Activated CD4-positive, alpha-beta T cell treated with anti-CD3 and anti-CD28 coated beads, Interleukin-2, amount 10 ng/mL, durations not matched to agents 24 days and 14 days (primary cell): ENCODE results near the gene KCNMB2. TPM values are rescaled to one million over a fixed set of nuclear protein-coding genes. Genes with fewer than 3 reads are reported as not detected.
"Not testable (repeated sequence)": the region's sequence is repeated elsewhere in the genome, so short reads cannot be mapped to it uniquely, and the experiment has no call there.

Experiments used
- DNase-seq: peaks from one replicate; pipeline ENCODE4 v3.0.0; 2022
- H3K27ac Mint-ChIP-seq: one replicate; pipeline ENCODE4 v1.8.0; 2022; ENCODE audit warnings: mild to moderate bottlenecking, mixed read lengths
- H3K27me3 Mint-ChIP-seq: one replicate; pipeline ENCODE4 v1.8.0; 2022; ENCODE audit warnings: mixed read lengths
- H3K36me3 Mint-ChIP-seq: one replicate; pipeline ENCODE4 v1.8.0; 2022; ENCODE audit warnings: low read depth, mild to moderate bottlenecking, mixed read lengths
- H3K4me1 Mint-ChIP-seq: one replicate; pipeline ENCODE4 v1.8.0; 2021; ENCODE audit warnings: mixed read lengths
- H3K4me3 Mint-ChIP-seq: one replicate; pipeline ENCODE4 v1.8.0; 2022; ENCODE audit warnings: mild to moderate bottlenecking, moderate library complexity, mixed read lengths
- H3K9me3 Mint-ChIP-seq: one replicate; pipeline ENCODE4 v1.8.0; 2021; ENCODE audit warnings: mixed read lengths
- intact Hi-C: fragments of 100-400 bp; cut with micrococcal nuclease; formaldehyde crosslinking; loops from one replicate; pipeline ENCODE4 v1.15.1; 2023
- total RNA-seq: library from RNA; stranded (reverse); gene quantifications from 2 replicates; pipeline ENCODE4 v1.2.3, GENCODE V29; 2022

The KCNMB2 gene
- total RNA-seq, 1 donor from 2014 or later = not detected

DNA sequence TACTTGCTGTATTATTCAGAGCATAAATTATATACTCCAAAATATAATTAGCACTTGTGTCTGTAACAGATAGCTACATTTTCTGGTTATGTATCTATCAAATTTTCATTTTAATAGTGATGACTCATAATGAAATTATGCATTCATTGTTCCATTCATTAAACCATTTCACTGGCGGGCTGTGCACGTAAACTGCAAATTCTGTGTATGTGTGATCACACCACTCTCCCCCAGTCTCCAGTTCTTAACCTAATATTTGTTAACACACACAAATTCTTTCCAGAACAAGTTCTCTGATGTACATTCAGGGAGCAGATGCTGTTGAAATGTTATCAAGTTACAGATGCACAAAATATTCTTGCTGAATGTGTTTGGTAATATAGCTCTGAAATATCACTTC lies 3.8 kb upstream of the KCNMB2 start:
- H3K36me3 Mint-ChIP-seq = no peaks in the 10 kb centered on the region
- H3K4me1 Mint-ChIP-seq = no peaks in the 10 kb centered on the region
- no peaks in the 10 kb centered on the region for H3K9me3 Mint-ChIP-seq
- intact Hi-C loops = no loop called here
- peaks cover 17% of the 10 kb centered on the region for H3K27me3 Mint-ChIP-seq
- H3K27ac Mint-ChIP-seq = no peak overlapping the region
- DNase-seq = no peak
- no peak overlapping the region for H3K4me3 Mint-ChIP-seq

DNA sequence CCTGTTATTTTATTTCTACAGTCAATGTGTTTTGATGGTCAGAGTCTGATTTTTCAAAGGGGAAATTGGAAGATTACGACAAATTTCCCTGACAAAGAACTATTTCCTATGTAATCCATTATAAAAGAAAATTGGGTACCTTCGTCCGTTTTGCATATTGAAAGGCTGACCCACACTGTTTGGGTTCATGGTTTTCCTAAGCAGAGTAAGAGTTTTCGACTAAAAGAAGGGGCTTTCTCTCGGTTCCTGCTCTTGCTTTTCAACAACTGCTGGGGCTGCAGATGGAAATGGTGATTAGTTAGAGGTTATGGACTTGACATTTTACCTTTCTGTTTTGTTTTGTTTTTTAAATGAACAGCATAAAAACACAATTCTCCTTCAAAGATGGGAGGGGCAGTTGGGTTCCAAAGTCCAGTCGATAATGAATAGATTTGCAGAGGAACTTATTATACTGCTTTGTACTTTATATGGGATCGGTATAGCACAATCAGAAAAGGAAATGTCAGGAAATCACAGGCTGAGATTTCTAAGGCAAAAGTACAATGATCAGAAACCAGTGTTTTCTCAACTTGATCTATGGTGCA lies 978 bp downstream of the KCNMB2 start:
- Mint-ChIP-seq H3K4me3 (no peak overlapping the region), H3K36me3 (no peaks in the 10 kb centered on the region), H3K27me3 (peaks cover 17% of the 10 kb centered on the region), H3K4me1 (no peaks in the 10 kb centered on the region), H3K27ac (no peak overlapping the region), H3K9me3 (no peaks in the 10 kb centered on the region)
- intact Hi-C loops = no loop called here
- DNase-seq = no peak

DNA sequence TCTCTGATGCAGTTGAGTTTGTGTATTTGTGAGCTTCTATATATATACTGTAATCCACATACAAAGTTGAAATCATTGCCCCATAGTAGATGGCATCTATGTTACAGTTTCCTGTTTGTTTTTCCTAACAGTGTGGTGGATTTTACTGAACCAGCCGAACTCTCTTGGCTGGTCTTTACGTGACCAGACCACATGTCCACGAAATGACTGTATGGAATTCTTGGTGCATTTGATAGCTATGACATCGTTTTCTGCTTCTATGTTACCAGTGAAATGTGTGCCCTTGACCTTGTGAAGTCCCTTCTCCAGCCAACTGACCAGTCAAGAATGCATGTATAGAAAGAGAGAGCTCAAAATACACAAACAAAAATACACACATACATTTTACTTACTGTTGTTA lies 1.8 kb downstream of the KCNMB2 start:
- Mint-ChIP-seq H3K4me1 (no peaks in the 10 kb centered on the region), H3K36me3 (no peaks in the 10 kb centered on the region), H3K9me3 (no peaks in the 10 kb centered on the region), H3K27ac (no peak overlapping the region), H3K27me3 (peaks cover 15% of the 10 kb centered on the region), H3K4me3 (no peak overlapping the region)
- intact Hi-C loops = no loop called here
- DNase-seq = no peak

DNA sequence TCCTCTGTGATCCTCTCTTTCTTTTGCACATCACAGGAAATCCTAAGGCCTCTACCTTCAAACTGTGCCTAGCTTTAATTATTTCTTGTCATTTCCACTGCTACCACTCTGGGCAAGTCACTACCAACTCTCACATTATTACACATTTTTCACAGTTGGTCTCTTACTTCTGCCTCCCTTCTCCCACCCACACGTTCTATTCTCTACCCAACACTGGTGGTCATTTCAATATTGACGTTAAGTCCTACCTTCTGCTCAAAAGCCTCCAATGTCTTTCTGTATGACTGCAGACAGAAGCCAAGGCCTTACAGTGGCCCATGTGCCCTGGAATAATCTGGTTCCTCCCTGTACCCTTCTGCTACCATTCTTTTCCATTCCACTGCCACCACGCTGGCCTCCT lies 3.9 kb downstream of the KCNMB2 start:
- no peak for DNase-seq
- intact Hi-C loops = no loop called here
- Mint-ChIP-seq H3K27me3 (peaks cover 15% of the 10 kb centered on the region), H3K36me3 (no peaks in the 10 kb centered on the region), H3K4me1 (no peaks in the 10 kb centered on the region), H3K9me3 (no peaks in the 10 kb centered on the region), H3K27ac (no peak overlapping the region), H3K4me3 (no peak overlapping the region)

DNA sequence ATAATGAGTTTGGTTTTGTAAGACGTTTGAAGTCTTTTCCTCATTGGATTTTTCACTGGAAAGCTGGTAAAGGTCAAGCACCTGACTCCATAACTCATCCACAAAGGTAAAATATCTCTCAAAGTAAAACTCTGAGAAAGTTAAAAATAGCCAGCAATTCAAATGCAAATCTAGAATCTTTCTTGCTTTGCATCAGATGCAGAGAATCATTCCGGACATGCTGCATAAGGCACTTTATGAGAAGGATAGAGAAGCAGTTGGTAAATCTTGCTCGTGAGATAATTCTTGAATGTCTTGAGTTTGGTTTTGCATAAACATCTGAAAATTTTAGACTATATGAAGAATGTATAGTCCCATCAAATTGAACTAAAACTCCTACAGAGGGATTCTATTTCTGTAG lies 9.1 kb downstream of the KCNMB2 start:
- Mint-ChIP-seq H3K27me3 (no peaks in the 10 kb centered on the region), H3K9me3 (no peaks in the 10 kb centered on the region), H3K4me1 (no peaks in the 10 kb centered on the region), H3K4me3 (no peak overlapping the region), H3K27ac (no peak overlapping the region), H3K36me3 (no peaks in the 10 kb centered on the region)
- no peak for DNase-seq
- intact Hi-C loops = no loop called here

DNA sequence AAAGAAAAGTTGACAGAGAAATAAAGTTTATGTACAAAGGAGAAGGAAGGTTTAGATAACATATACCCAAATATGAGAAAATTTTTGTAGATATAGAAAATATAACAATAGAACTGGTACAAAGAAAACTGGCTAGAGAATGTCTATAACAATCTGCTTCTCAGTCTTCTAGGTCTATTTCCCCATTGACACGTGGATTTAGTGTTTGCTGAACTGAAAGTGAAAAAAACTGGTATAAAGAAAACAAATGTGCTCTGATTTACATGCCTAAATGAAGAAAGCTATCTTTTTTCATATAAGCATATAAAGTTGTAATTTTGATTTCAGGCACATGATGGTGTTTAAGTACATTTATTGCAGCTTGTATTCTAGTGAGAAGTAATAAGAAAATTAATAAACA lies 9.8 kb downstream of the KCNMB2 start:
- DNase-seq = no peak
- Mint-ChIP-seq H3K27ac (no peak overlapping the region), H3K4me3 (no peak overlapping the region), H3K27me3 (no peaks in the 10 kb centered on the region), H3K4me1 (no peaks in the 10 kb centered on the region), H3K36me3 (no peaks in the 10 kb centered on the region), H3K9me3 (no peaks in the 10 kb centered on the region)
- intact Hi-C loops = no loop called here

DNA sequence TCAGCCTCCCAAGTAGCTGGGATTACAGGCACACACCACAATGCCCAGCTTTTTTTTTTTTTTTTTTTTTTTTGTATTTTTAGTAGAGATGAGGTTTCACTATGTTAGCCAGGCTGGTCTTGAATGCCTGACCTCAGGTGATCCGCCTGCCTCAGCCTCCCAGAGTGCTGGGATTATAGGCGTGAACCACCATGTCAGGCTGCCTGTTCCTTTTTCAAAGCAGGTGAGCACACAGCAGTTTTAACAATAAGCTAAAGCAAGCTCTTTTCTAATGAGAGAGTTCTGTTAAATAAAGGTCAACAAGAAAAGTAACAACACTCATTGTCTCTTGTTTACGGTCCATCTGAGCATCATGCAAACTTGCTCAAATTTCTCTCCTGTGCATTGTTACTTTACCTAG lies 13.2 kb downstream of the KCNMB2 start:
- H3K36me3 Mint-ChIP-seq, H3K4me3 Mint-ChIP-seq, H3K27ac Mint-ChIP-seq, intact Hi-C loops, DNase-seq, H3K9me3 Mint-ChIP-seq, H3K4me1 Mint-ChIP-seq, H3K27me3 Mint-ChIP-seq: not testable (repeated sequence)

DNA sequence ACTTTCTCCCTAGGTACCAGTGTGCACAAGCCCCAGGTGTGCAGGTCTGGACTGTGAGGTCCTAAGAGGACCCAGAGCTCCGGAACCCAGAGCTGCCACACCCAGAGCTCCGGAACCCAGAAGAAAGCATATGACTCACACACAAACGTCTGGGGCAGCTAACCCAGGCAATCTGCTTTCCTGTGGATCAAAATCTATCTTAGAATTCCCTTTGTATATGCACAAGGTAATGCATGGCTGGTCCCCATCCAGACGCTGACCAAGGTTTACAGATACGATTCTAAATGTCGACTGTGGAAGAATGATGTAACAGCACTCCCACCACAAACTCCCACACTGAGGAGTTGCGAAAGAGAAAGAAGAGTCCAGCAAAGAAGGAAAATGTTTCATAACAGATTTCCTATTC lies 15.7 kb downstream of the KCNMB2 start:
- Mint-ChIP-seq H3K36me3 (no peaks in the 10 kb centered on the region), H3K4me3 (no peak overlapping the region), H3K27ac (no peak overlapping the region), H3K4me1 (no peaks in the 10 kb centered on the region), H3K9me3 (no peaks in the 10 kb centered on the region), H3K27me3 (no peaks in the 10 kb centered on the region)
- DNase-seq = no peak
- intact Hi-C loops = no loop called here

DNA sequence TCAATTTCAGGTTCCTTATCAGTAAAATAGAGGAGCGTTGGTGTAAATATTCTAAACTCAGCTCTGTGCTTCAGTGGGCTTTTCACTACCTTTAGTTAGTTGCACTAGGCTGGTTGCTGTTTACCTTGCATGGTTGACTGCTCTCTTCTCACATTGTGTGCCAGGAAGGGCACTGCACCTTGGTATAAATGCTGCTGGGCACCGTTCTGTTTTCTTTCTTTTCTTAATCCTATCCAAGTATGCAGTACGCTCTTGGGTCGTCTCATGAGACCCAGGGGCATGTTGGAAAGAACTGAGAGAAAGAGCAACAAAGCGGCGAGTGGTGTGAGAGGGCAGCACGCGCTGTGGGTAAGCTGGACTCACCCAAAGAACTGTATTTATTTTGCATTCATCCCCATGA lies 22.4 kb downstream of the KCNMB2 start:
- Mint-ChIP-seq H3K27me3 (no peaks in the 10 kb centered on the region), H3K4me3 (no peak overlapping the region), H3K27ac (no peak overlapping the region), H3K4me1 (no peaks in the 10 kb centered on the region), H3K9me3 (no peaks in the 10 kb centered on the region), H3K36me3 (no peaks in the 10 kb centered on the region)
- intact Hi-C loops = no loop called here
- no peak for DNase-seq

DNA sequence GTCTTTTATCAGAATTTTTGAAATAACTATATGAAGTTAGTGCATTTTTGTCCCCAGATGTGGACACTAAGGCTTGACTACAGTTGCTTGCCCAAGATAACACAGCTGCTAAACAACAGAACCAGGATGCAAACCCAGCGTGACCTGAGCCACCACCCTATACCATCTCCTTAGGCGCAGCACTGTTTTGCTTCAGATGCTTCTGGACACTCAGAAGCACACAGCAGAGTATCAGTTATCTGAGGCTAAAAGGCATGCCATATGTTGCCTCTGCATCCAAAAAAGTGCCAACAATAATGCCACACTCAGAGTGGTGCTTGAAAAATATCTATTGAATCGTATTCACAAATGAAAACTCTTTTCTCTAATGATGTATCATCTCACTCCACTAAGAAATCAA lies 24.5 kb downstream of the KCNMB2 start:
- H3K4me3 Mint-ChIP-seq = no peak overlapping the region
- H3K4me1 Mint-ChIP-seq = no peaks in the 10 kb centered on the region
- H3K27me3 Mint-ChIP-seq = no peaks in the 10 kb centered on the region
- intact Hi-C loops = no loop called here
- H3K9me3 Mint-ChIP-seq = no peaks in the 10 kb centered on the region
- no peaks in the 10 kb centered on the region for H3K36me3 Mint-ChIP-seq
- no peak overlapping the region for H3K27ac Mint-ChIP-seq
- no peak for DNase-seq

DNA sequence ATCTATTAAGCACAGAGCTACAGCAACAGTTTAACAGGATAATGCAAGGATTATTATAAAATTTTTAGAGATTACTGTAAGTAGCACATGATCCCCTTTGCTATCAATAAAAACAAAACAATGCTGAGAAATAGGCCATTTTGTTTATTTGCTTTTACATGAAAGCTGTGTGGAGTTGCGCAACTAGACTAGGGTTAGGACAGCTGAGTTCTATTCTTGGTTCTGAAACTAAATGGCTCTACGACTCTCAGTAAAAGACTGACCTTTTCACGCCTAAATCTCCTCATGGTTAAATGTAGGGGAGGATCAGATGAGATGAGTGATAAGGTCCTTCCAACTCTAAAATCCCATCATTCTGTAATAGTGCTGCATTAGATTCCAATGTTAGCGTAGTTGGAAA lies 25.0 kb downstream of the KCNMB2 start:
- H3K27me3 Mint-ChIP-seq = no peaks in the 10 kb centered on the region
- no peak overlapping the region for H3K4me3 Mint-ChIP-seq
- H3K9me3 Mint-ChIP-seq = no peaks in the 10 kb centered on the region
- no peaks in the 10 kb centered on the region for H3K4me1 Mint-ChIP-seq
- DNase-seq = no peak
- no peak overlapping the region for H3K27ac Mint-ChIP-seq
- H3K36me3 Mint-ChIP-seq = no peaks in the 10 kb centered on the region
- intact Hi-C loops = no loop called here

DNA sequence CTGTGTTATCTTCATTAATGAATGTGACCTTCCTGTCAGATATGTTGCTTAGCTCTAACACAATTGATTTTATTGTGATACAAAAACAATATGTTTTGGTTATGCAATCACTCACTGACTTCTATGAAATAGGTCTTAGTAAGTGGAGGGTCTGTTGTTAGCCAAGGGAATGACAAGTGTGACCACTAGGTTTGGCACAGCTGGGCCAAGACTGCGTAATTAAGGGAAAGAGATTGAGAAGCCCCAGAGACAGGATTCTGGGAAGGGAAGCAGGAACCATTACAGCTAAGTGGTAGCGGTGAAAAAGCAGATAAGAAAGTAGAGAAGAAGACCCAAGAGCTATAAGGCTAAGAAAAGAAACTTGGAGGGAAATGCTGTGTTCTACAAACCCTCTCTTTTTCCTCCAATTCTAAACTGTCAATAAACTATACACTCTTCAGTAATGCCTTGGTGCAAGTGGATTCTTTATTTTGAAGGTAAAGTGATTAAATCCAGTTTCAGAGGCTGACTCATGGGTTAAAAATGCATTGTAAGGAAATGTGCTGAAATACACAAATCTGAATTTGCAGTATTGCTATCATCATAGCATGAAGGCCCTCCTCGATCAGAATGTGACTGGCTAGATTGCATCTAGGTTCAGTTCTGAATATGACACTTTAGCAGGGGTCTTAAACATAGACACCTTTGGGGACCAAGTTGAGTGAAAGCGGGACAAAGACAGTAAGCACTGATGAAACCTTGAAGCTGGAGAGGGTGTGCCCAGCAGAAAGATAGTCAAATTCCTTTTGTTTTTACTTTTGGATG lies 26.1 kb downstream of the KCNMB2 start:
- Mint-ChIP-seq H3K9me3 (no peaks in the 10 kb centered on the region), H3K36me3 (no peaks in the 10 kb centered on the region), H3K4me3 (no peak overlapping the region), H3K4me1 (no peaks in the 10 kb centered on the region), H3K27me3 (no peaks in the 10 kb centered on the region), H3K27ac (no peak overlapping the region)
- DNase-seq = no peak
- intact Hi-C loops = no loop called here

DNA sequence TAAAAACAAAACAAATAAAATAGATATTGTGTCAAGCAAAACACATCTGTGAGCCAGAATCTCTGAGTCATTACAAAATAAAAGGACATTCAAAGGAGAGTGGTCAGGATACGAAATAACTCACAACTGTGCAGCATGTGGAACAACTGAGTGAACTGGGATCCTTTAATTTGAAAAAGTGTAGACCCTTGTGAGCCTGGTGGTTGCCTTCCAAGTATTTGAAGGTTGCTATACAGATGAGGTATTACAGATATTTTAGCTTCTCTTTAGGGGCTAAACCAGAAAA lies 26.7 kb downstream of the KCNMB2 start:
- Mint-ChIP-seq H3K4me1 (no peaks in the 10 kb centered on the region), H3K4me3 (no peak overlapping the region), H3K27me3 (no peaks in the 10 kb centered on the region), H3K27ac (no peak overlapping the region), H3K9me3 (no peaks in the 10 kb centered on the region), H3K36me3 (no peaks in the 10 kb centered on the region)
- DNase-seq = no peak
- intact Hi-C loops = no loop called here

DNA sequence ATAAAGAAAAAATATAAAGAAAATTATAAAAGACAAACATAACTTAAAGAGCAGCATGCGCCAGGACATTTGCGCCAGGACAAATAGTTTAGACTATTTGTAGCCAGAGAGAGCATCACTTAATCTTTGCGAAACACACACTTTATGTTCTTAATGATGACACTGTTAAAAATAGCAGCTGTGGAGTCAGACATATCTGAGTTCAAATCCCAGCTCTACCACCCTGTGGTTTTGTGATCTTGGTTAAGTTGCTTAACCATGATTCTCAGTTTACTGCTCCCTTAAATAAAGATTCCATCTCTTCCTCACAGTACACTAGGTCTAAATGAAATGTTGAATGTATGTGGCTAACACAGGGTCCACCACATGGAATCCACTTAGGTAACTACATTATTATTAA lies 31.4 kb downstream of the KCNMB2 start:
- H3K9me3 Mint-ChIP-seq = no peaks in the 10 kb centered on the region
- no peaks in the 10 kb centered on the region for H3K4me1 Mint-ChIP-seq
- intact Hi-C loops = no loop called here
- no peak overlapping the region for H3K27ac Mint-ChIP-seq
- no peaks in the 10 kb centered on the region for H3K36me3 Mint-ChIP-seq
- H3K27me3 Mint-ChIP-seq = no peaks in the 10 kb centered on the region
- no peak for DNase-seq
- H3K4me3 Mint-ChIP-seq = no peak overlapping the region

DNA sequence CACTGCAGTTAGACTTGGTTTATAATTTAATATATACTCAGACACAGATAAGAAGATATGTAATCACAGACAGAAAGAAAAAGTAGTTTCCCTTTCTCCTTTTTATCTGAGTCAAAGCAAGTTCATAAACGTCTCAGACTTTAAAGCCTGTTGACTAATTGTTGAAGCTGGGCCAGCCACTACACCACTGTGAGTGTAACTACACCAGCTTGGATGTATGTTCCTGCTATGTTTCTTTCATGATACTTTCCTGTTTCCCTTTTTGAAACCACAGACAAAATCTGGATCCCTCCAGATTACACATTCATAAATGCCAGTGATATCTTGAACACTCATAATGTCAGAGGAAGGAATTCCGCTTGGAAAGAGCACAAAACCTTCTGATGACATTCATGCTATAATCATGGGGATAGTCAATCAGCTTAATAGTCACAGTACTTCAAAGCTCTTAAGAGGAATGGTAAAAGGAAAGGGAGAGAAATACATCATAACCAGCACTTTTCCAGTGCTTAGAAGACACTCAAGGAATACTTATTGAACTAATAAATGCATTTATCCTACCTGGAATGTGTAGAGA lies 32.0 kb downstream of the KCNMB2 start:
- no peak for DNase-seq

More for the DNA sequence above, 32.0 kb downstream of the KCNMB2 start:
- intact Hi-C loops = no loop called here
- Mint-ChIP-seq H3K36me3 (no peaks in the 10 kb centered on the region), H3K27me3 (no peaks in the 10 kb centered on the region), H3K4me1 (no peaks in the 10 kb centered on the region), H3K4me3 (no peak overlapping the region), H3K9me3 (no peaks in the 10 kb centered on the region), H3K27ac (no peak overlapping the region)
